ENCODE results near the gene TNFSF9. TPM values are rescaled to one million over a fixed set of nuclear protein-coding genes. Genes with fewer than 3 reads are reported as not detected.

The TNFSF9 gene
- total RNA-seq, 2 experiments from 2014 or later = 2.6 to 3.7 TPM

DNA sequence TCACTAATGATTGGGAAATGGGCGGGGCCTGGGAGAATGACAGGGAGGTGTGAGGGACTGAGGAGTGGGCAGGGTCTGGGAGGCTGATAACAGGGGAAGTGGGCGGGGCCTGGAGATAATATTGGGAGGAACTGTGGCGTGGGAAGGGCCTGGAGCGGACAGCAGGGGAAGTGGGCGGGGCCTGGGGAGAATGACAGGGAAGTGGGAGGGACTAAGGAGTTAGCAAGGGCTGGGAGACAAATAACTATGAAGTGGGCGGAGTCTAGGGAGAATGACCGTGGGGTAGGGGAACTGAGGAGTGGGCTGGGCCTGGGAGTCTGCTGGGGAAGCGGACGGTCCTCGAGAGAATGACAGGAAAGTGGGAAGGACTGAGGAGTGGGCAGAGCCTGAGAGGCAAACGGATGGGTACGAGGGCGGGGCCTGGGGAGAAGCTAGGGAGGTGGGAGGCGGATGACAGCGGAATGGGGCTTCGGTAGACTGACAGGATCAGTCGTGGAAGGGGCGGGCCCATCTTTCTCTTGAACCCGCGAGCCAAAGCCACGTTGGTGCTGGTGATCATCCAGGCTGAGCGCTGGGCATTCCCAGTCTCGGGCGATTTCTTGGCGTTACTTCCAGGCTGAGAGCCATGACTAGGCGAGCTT, 14.7 kb upstream of the TNFSF9 start:
- no peaks in the 10 kb centered on the region for H3K27me3 Mint-ChIP-seq
- no peaks in the 10 kb centered on the region for H3K9me3 Mint-ChIP-seq
- peak overlapping the region; percentile 93 for H3K4me3 Mint-ChIP-seq
- ATAC-seq (ENCODE audit: low read depth) (peak; percentile 71), DNase-seq (peak; percentile 84)
- peaks cover 32% of the 10 kb centered on the region for H3K4me1 Mint-ChIP-seq
- H3K27ac Mint-ChIP-seq = peak overlapping the region; percentile 98
- no peaks in the 10 kb centered on the region for H3K36me3 Mint-ChIP-seq
- POLR2A ChIA-PET = interaction anchor here (0.5 to 2.8 kb wide), 13 partner anchors 15 to 348 kb away, joined by 3 to 23 read pairs (median 4); partner anchors contain the start of genes DENND1C, GPR108, KHSRP and SLC25A23

- Mint-ChIP-seq H3K4me1 (peaks cover 29% of the 10 kb centered on the region), H3K4me3 (peak overlapping the region; percentile 93), H3K27ac (peak overlapping the region; percentile 98), H3K9me3 (no peaks in the 10 kb centered on the region), H3K36me3 (no peaks in the 10 kb centered on the region), H3K27me3 (no peaks in the 10 kb centered on the region)
- ATAC-seq (ENCODE audit: low read depth) (peak; percentile 83), DNase-seq (peak; percentile 97)
- POLR2A ChIA-PET = interaction anchor here (0.6 to 2.8 kb wide), 13 partner anchors 14 to 347 kb away, joined by 3 to 23 read pairs (median 4); partner anchors contain the start of genes DENND1C, GPR108, KHSRP and SLC25A23
Observed at GRCh38 chr19:6516659-6517291, 14.1 kb upstream of the TNFSF9 start.

DNA sequence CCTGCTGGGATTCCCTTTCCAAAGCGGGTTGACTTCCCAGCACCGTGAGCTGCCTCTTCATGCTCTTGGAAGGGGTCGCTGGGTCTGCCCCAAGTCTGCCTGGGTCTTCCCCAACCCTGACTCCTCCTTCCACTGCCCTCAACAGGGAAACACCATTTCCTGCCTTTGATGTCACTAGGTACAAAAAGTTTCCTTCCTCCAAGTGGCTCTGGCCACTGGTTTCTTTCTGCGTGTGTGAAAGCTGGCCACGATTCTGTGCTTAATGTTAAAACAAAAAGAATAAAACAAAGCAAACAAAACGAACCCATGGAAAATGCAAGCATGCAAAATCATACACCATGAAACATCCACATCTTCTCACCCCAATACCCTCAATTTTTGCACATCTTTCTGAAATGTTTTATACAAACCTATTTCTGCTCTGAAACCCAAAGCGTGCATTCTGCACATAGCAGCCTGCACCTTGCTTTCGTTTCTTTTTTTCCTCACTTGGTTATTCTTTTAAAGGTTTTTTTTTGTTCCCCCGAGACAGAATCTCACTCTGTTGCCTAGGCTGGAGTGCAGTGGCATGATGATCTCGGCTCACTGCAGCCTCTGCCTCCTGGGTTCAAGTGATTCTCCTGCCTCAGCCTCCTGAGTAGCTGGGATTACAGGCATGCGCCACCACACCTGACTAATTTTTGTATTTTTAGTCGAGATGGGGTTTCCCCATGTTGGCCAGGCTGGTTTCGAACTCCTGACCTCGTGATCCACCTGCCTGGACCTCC, 12.5 kb upstream of the TNFSF9 start:
- Mint-ChIP-seq H3K36me3 (no peaks in the 10 kb centered on the region), H3K27me3 (no peaks in the 10 kb centered on the region), H3K9me3 (no peaks in the 10 kb centered on the region), H3K4me1 (peaks cover 36% of the 10 kb centered on the region), H3K4me3 (peak overlapping the region; percentile 80), H3K27ac (peak overlapping the region; percentile 72)
- peak; percentile 6 for ATAC-seq (ENCODE audit: low read depth)
- DNase-seq = no peak
- POLR2A ChIA-PET = interaction anchor here (0.7 to 2.8 kb wide), 6 partner anchors 137 to 254 kb away, joined by 3 to 23 read pairs (median 4); partner anchors contain the start of genes GPR108, SH2D3A, TRIP10 and VAV1

- POLR2A ChIA-PET = no interaction called here
- Mint-ChIP-seq H3K9me3 (no peaks in the 10 kb centered on the region), H3K27me3 (no peaks in the 10 kb centered on the region), H3K27ac (no peak overlapping the region), H3K4me1 (peaks cover 36% of the 10 kb centered on the region), H3K36me3 (no peaks in the 10 kb centered on the region), H3K4me3 (peak overlapping the region; percentile 18)
- ATAC-seq (ENCODE audit: low read depth) (no peak), DNase-seq (no peak)
Observed at GRCh38 chr19:6519289-6519688, 11.5 kb upstream of the TNFSF9 start.

DNA sequence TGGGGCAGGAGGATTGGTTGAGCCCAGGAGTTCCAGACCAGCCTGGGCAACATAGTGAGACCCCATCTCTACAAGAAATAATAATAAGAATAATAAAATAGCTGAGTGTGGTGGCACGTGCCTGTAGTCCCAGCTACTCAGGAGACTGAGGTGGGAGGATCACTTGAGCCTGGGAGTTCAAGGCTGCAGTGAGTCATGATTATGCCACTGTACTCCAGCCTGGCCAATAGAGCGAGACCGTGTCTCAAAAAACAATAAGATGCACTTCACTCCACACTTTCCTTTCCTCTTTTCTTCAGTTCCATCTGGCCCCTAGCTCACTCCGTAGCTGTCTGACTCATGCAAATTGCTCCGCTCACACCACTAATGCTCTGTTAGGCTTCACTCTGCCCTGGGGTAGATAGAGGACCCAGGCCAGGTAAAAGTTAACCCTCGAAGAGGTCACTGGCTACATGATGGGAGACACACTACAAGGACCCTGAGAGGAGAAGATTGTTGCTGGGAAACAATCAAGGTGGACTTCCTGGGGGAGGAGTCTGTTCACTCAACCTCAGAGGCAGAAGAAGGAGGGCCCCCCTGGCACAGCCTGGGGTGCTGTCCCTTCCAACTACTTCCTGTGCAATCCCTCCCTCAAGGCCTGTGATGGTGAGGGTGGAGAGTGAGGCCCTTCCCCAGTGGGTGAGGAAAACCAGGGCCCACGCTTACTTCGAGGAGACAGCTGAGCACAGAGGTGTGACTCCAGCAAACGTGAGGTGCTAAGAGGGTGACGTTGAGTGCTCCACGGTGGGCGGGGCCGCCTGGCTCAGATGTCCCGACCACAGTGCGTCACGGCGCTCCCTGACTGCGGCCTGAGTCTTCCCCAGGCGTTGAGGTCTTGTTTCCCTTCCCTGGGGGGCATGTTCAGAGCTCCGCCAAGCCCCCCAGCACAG, 8.8 kb upstream of the TNFSF9 start:
- Mint-ChIP-seq H3K27me3 (no peaks in the 10 kb centered on the region), H3K9me3 (no peaks in the 10 kb centered on the region), H3K36me3 (no peaks in the 10 kb centered on the region), H3K4me3 (no peak overlapping the region), H3K27ac (no peak overlapping the region), H3K4me1 (peaks cover 29% of the 10 kb centered on the region)
- no peak for DNase-seq
- POLR2A ChIA-PET = interaction anchor here (0.9 kb wide), 1 partner anchor 9 kb away, joined by 3 read pairs; the partner anchor contains the start of gene TNFSF9
- ATAC-seq (ENCODE audit: low read depth) = peak; percentile 46

GRCh38 chr19:6522712-6523111, 8.1 kb upstream of the TNFSF9 start:
- no peak for ATAC-seq (ENCODE audit: low read depth)
- H3K9me3 Mint-ChIP-seq = no peaks in the 10 kb centered on the region
- POLR2A ChIA-PET = no interaction called here
- no peaks in the 10 kb centered on the region for H3K36me3 Mint-ChIP-seq
- DNase-seq = no peak
- no peak overlapping the region for H3K27ac Mint-ChIP-seq
- peaks cover 24% of the 10 kb centered on the region for H3K4me1 Mint-ChIP-seq
- H3K4me3 Mint-ChIP-seq = no peak overlapping the region
- peaks cover 1% of the 10 kb centered on the region for H3K27me3 Mint-ChIP-seq

GRCh38 chr19:6524311-6524710, 6.5 kb upstream of the TNFSF9 start:
- Mint-ChIP-seq H3K4me3 (no peak overlapping the region), H3K36me3 (no peaks in the 10 kb centered on the region), H3K27me3 (peaks cover 7% of the 10 kb centered on the region), H3K9me3 (no peaks in the 10 kb centered on the region), H3K4me1 (peaks cover 14% of the 10 kb centered on the region), H3K27ac (no peak overlapping the region)
- DNase-seq = no peak
- POLR2A ChIA-PET = interaction anchor here (0.7 to 1.0 kb wide), 2 partner anchors 10 to 828 kb away, joined by 3 to 4 read pairs; no protein-coding TSS in a partner anchor
- ATAC-seq (ENCODE audit: low read depth) = no peak

- Mint-ChIP-seq H3K27ac (no peak overlapping the region), H3K4me3 (no peak overlapping the region), H3K36me3 (no peaks in the 10 kb centered on the region), H3K9me3 (no peaks in the 10 kb centered on the region), H3K27me3 (peaks cover 39% of the 10 kb centered on the region), H3K4me1 (peaks cover 31% of the 10 kb centered on the region)
- ATAC-seq (ENCODE audit: low read depth) (no peak), DNase-seq (no peak)
- POLR2A ChIA-PET = no interaction called here
Observed at GRCh38 chr19:6527893-6528543, 2.8 kb upstream of the TNFSF9 start.

DNA sequence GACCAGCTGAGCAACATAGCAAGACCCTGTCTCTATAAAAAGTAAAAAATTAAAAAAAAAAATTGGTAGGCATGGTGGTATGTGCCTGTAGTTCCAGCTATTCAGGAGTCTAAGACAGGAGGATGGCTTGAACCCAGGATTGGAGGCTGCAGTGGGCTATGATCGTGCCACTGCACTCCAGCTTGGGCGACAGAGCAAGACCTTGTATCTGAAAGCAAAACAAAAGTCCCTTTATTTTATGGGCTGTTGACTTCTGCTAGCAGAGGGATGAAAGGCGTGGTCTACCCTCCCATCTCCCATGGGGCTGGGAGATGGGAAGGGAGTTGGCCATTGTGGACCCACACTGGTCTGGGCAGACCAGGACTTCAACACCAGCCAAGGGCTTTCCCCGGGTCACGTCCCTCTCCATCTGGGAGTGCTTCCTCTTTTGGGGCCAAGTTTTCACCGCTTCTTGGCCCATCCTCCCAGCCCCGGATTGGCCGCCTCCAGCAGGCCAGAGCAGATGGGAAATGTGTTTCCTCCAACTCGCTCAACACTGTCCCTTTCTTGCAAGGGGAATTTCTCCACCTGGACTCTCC, 2.2 kb upstream of the TNFSF9 start:
- H3K27me3 Mint-ChIP-seq = peaks cover 40% of the 10 kb centered on the region
- H3K9me3 Mint-ChIP-seq = no peaks in the 10 kb centered on the region
- H3K27ac Mint-ChIP-seq = no peak overlapping the region
- ATAC-seq (ENCODE audit: low read depth) (no peak), DNase-seq (no peak)
- no peak overlapping the region for H3K4me3 Mint-ChIP-seq
- POLR2A ChIA-PET = no interaction called here
- peaks cover 31% of the 10 kb centered on the region for H3K4me1 Mint-ChIP-seq
- no peaks in the 10 kb centered on the region for H3K36me3 Mint-ChIP-seq

DNA sequence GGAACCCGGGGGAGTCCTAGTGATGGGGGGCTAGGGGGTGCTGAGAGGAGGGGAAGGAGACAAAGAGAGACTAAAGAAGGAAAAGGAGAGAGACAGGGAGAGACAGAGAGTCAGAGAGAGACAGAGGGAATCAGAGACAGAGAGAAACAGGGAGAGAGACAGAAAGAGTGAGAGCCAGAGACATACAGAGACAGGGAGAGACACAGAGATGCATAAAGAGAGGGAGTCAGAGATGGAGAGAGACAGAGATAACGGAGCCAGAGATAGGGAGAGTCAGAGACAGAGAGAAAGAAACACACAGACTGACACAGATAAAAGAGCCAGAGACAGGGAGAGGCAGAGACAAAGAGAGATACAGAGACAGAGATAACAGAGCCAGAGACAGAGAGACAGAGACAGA, 1.5 kb upstream of the TNFSF9 start:
- Mint-ChIP-seq H3K27ac (peak overlapping the region; percentile 17), H3K4me3 (no peak overlapping the region), H3K36me3 (peaks cover 4% of the 10 kb centered on the region), H3K27me3 (peaks cover 44% of the 10 kb centered on the region), H3K4me1 (peaks cover 36% of the 10 kb centered on the region), H3K9me3 (no peaks in the 10 kb centered on the region)
- DNase-seq (no peak), ATAC-seq (ENCODE audit: low read depth) (no peak)
- POLR2A ChIA-PET = no interaction called here

GRCh38 chr19:6529937-6530385, 865 bp upstream of the TNFSF9 start:
- Mint-ChIP-seq H3K4me3 (peak overlapping the region; percentile 87), H3K36me3 (peaks cover 4% of the 10 kb centered on the region), H3K27me3 (peaks cover 44% of the 10 kb centered on the region), H3K9me3 (no peaks in the 10 kb centered on the region), H3K4me1 (peaks cover 38% of the 10 kb centered on the region), H3K27ac (no peak overlapping the region)
- ATAC-seq (ENCODE audit: low read depth) (no peak), DNase-seq (no peak)
- POLR2A ChIA-PET = interaction anchor here (1.2 kb wide), 1 partner anchor 14 kb away, joined by 7 read pairs; no protein-coding TSS in a partner anchor

Data from activated naive CD8-positive, alpha-beta T cell treated with anti-CD3 and anti-CD28 coated beads, Interleukin-2, amount 10 ng/mL, durations not matched to agents 7 days and 5 days (primary cell).